GM21390 (cell line): ENCODE measurements around the gene CYP4F2.
"Not testable (repeated sequence)": the region's sequence is repeated elsewhere in the genome, so short reads cannot be mapped to it uniquely, and the experiment has no call there.

Source experiments
- ATAC-seq: cut with Tn5 transposase; IDR thresholded peaks from one replicate; pipeline ENCODE4 v1.9.1; 2021; ENCODE audit not compliant: unreplicated experiment

CYP4F2 gene, protein sequence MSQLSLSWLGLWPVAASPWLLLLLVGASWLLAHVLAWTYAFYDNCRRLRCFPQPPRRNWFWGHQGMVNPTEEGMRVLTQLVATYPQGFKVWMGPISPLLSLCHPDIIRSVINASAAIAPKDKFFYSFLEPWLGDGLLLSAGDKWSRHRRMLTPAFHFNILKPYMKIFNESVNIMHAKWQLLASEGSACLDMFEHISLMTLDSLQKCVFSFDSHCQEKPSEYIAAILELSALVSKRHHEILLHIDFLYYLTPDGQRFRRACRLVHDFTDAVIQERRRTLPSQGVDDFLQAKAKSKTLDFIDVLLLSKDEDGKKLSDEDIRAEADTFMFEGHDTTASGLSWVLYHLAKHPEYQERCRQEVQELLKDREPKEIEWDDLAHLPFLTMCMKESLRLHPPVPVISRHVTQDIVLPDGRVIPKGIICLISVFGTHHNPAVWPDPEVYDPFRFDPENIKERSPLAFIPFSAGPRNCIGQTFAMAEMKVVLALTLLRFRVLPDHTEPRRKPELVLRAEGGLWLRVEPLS

DNA sequence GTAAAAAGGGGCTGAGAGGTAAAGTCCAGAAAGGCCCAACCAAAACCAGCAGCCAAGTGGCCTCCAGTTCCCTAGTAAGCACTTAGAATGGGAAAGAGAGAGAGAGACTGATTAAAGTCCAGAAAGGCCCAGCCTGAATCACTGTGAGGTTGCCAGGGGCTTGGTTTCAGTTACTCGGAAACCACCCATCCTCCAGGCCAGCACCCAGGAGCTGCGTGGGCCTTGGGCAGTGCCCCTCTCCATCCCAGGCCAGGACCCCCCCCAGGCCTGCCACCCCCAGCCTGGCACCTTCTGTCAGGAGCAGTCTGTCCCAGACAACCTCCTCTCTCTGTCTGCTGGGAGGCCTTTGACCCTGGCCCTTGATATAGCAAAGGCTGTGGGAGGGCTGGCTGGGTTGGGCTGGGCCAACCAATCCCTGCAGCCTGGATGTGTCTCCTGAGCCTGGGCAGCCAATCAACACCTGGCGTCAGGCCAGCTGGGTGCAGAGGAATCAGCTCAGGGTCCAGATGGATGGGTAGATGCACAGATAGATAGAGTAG is at the start of gene CYP4F2:
Gene CYP4F2, minus strand, starts transcription at position 337 of the 539 bp plus-strand sequence. CDS start 463 bp downstream, outside the sequence.
- no peak for ATAC-seq

DNA sequence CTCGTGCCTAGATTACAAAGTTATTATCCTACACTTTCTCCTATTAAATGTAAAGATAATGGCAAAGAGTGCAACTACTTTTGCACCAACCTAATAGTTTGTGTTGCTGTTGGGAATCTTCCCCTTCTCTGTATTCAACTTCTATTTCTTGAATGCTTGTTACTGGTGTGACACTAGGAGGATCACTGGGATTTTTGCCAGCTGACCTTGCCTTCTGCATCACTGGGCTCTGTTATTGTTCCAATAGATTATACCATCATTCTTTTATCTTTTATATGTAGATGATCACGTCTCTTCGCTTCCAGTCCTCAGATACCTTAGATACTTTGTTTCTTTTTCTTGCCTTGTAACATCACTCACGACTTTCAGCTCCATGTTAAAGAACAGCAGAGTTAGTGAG is 47.4 kb upstream of the CYP4F2 start:
- no peak for ATAC-seq

DNA sequence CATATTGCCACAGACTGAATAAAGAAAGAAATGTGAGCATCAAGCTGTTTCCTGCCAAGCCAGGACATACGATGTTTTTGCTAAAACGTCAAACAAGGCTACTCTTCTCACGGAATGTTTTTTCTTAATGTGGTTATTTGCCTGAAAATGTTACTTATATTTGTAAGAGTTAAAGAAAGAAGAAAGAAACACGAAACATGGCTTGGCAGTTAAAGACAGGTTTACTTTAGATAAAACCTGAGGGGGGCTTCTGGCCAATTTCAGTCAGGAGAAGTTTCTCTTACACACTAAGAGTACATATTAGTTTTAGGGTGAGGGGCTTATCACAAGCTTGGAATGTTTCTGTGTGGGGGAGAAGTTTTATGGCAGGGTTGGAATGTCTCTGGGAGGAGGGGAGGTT is 46.5 kb upstream of the CYP4F2 start:
- no peak for ATAC-seq

DNA sequence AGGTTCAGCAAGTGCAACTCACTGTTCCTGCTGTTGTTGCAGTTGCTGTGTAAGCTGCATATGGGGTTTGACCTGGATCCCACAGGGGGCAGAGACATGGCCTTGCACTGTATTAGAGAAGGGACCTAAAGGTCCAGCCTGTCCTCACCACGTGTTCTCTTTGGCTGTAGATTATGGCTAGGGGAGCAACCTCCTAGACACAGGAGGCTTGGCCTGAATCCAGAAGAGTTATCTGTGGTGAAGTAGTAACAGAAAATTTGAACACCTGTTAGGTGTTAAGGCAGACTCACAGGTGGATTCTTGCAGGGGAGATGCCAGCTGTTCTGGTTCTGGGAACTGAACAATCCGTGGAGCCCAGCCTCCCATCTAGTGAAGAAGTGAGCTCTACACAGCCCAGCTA is 39.9 kb upstream of the CYP4F2 start:
- no peak for ATAC-seq

DNA sequence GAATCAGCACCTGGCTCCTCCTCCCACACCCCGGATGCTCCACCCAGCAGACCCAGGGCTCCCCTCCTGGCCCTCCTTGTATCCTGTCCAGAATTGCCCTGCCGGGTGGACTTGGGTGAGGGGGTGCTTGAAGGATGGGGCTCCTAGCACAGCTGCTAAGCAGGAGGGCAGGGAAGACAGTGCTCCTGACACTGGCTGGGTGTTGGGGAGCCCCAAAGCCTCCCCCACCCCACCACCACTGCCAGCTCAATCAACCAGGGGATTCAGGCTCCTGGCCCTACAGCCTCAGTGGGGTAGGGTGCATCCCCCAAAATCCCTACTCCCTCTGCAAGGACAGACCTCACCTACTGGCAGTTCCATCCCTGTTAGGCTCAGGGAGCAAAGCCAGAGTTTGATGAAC is 39.1 kb upstream of the CYP4F2 start:
- no peak for ATAC-seq

DNA sequence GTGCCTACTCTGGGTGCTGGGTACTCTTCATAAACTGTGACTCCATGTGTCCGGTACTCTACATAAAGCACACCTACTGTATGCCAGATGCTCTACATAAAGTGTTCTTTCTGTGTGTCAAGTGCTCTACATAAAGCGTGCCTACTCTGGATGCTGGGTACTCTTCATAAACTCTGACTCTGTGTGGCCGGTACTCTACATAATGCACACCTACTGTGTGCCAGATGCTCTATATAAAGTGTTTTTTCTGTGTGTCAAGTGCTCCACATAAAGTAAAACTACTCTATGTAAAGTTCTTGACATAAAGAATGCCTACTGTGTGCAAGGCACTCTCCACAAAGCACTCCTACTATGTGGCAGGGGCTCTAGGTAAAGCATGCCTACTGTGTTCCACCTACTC is 38.3 kb upstream of the CYP4F2 start:
- no peak for ATAC-seq

DNA sequence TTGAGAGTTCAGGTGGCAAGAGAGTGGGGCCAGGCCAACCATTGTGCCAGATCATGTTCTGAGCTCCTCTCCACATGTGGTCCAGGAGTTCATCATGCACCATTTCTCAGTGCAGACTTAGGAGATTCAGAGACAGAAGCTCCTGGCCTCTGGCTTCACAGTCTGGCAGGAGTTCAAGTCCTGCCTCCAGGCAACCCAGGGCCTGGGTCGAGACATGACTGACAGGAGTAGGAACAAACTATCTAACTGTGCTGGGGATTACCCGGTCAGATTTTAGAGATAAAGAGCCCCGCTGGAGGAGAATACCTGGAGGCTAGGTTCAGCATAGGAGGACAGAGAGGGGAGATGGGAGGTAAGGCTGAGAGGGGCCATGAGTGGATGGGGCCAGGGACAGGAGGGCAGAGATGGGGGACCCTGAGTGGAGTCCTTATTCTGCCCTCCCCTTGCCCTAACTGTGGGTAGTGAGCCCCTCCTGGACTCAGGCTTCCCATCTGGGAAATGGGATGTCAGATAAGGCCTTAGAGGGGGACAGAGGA is 37.4 kb upstream of the CYP4F2 start:
- ATAC-seq = no peak

DNA sequence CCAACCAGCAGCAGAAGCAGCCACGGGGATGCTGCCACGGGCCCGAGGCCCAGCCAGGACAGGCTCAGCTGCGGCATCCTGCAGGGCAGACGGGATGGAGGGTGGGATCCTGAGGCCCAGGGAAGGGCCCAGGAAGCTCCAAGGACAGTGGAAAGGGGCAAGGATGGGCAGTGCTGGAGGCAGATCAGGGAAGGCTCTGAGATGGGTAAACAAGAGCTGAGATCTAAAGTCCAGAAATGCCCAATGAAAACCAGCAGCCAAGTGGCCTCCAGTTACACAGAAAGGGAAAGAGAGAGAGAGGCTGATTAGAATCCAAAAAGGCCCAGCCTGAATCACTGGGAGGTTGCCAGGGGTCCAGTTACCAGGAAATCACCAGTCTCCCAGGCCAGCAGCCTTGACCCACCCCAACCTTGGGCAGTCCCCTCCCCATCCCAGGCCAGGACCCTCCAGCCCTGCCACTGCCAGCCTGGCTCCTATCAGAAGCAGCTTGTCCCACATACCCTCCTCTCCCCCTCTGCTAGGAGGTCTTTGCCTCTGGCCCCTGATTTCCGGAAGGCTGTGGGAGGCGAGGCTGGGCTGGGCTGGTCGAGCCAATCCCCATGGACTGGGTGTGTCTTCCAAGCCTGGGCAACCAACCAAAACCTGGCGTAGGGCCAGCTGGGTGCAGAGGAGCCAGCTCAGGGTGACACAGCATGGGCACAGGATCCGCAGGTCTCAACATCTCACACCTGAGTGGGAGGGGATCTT is 36.6 kb upstream of the CYP4F2 start, which contains the start of gene CYP4F11:
Gene CYP4F11, minus strand, starts transcription at position 198 of the 747 bp plus-strand sequence. Its CDS starts 121 bp downstream, at position 77.
- no peak for ATAC-seq

DNA sequence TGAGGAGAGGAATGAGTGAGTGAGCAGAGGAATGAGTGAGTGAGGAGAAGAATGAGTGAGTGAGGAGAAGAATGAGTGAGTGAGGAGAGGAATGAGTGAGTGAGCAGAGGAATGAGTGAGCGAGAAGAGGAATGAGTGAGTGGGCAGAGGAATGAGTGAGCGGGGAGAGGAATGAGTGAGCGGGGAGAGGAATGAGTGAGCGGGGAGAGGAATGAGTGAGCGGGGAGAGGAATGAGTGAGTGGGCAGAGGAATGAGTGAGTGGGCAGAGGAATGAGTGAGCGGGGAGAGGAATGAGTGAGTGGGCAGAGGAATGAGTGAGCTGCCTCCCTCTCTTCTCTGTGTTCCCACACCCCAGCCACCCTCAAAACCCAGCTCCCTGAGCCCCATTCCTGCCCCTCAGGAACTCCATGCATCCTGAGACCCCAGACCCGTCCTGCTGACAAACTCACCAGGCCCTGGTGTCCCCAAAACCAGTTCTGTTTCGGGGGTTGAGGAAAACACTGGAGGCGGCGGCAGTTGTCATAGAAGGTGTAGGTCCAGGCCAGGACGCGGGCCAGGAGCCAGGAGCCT is 36.0 kb upstream of the CYP4F2 start:
- not testable (repeated sequence) for ATAC-seq

DNA sequence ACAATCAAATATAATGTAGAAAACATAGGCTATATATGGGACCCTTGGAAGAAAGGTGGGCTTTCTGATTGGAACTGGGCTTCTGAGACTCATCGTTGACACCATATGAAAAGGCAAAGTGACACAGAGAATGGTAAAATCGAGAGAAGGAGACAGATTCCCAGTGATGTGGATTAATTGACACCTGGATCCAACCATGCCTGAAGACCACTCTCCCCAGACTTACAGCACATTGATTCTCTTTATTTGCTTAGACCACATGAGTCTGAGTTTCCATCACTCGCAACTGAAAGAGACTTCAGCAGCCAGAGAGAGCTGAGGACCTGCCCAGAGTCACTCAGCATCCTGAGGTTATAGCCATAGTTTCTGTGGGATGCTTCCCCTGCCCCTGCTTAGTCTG is 30.4 kb upstream of the CYP4F2 start:
- no peak for ATAC-seq

DNA sequence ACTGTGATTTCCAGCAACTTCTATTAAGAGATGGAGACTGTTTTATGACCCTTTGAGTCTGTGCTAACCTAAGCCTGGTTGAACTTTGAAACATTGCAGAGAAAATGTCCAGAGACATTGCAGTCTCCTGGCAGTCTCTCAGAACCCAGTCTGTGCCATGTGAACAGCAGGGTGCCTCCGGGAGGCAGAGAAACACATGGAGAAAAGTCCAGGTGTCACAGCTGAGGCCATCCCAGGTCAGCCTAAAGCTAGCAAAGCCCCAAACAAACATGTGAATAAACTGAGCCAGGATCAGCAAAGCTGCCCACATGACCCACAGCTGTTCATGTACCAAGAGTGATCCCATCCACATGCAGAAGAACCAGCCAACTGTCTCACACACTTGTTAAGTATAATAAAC is 28.6 kb upstream of the CYP4F2 start:
- ATAC-seq = no peak

DNA sequence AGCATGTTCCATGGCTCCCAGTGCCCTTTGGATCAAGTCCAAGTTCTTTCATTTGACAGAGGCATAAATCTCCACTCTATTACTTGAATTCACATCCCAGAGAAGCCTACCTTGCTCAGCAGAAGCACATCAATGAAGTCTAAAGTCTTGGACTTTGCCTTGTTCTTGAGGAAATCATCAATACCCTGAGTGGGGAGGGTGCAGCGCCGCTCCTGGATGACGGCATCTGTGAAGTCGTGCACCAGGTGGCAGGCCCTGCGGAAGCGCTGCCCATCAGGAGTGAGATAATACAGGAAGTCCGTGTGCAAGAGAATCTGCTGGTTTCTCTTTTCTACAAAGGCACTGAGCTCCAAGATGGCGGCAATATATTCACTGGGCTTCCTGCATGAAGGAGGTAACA is 25.8 kb upstream of the CYP4F2 start:
- ATAC-seq = no peak

DNA sequence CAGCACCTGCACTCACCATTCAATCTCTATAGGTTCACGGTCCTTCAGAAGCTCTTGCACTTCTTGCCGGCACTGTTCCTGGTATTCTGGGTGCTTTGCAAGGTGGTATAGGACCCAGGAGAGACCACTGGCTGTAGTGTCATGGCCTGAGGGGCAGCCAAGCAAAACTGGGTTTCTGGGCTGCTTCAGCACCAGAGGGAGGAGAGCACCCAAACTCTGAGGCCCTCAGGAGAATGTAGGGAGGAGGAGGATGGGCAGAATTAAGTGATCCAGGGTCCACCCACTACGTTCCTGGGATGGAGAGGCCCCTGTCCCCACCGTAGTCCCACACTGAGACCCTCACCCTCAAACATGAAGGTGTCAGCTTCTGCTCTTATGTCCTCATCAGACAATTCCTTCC is 24.1 kb upstream of the CYP4F2 start:
- ATAC-seq = no peak

DNA sequence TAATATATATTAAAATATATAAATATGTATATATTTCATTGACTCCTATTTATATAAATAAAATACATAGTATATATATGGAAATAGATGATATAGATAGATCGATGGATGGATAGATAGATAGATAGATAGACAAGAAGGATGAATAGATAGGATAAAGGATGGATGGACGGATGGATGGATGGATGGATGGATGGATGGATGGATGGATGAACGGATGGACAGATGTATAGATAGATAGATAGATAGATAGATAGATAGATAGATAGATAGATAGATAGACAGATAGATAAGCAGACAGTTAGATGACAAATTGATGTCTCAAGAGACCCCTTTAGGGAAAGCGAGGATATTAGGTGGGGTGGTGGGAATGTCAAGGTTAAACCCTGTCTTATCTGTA is 21.4 kb upstream of the CYP4F2 start:
- no peak for ATAC-seq

DNA sequence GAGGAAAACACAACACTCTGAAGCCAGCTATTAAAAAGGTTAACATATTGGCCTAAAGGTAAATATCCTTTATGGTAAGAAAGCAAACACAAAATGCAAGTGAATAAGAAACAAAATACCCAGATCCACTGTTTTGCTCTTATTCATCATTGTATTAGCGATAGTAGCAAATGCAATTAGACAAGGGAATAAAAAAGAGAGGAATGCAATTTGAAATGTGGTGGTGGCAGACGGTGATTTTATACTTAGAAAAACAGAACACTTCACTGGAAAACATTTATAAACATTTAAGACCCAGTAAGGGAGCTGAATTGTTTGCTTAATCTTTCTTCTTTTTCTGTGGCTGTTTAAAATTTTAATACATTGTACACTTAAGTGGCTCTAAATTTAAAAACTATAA is 17.2 kb upstream of the CYP4F2 start:
- ATAC-seq = no peak

DNA sequence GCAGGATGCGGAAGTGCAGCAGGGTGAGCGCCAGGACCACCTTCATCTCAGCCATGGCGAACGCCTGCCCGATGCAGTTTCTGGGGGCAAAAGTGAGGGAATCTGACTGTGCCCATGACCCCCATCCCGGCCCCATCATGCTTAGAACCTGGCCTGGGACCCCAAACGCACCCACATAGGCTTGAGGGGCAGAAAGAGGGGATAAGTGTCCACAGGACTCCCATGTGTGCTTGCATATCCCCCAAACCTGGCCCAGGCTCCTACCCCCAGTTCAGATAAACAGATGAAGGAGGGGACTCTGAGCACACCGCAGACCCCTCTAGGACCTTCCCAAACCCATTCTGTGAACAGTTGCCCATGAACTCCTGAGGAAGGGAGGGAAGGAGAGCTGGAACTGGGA is 16.0 kb upstream of the CYP4F2 start:
- ATAC-seq = no peak

DNA sequence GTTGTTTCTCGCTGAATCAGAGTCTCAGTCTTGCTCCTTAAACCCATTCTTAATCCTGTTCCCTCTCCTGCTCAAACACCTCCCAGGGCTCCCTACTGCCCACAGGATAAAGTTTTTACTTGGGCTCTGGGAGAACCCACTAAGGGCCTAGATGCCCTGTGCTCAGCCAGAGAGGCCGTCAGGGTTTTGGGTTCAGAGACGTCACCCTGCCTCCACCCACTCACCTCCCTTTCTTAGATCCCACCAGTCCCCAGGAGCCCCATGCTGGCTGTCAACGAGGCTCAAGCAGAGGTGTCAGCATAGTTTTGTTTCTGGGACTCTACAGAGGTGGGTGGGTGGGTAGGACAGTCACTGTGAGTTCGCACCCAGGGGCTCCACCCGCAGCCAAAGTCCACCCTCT is 15.5 kb upstream of the CYP4F2 start:
- no peak for ATAC-seq

DNA sequence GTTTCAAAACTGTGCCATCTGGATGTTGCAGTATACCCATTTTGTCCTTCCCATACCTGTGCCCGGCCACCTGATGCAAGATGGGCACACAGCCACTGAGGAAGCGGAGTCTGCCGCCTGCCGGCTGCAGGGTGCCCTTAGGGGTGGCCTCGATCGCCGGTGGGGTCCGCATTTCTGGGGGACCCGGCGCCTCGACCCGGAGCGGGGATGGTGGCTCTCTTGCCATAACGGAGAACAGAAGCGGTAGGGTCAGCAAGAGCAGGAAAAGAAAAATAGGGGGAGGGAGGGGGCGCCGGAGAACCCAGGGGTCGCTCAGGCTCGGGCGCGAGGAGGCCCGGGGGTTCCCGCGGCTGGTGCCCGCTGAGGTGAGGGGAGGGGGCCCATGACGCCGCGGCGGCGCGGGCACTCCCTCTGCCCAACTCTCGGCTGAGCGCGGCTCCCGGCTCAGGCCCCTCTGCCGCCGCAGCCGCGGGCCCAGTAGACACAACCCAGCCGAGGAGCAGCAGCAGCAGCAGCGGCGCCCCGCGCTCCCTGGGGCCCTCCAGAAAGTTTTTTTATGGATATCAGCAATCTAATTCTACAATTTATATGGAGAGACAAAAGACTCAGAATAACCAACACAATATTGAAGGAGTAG is 13.8 kb upstream of the CYP4F2 start:
- ATAC-seq = no peak

DNA sequence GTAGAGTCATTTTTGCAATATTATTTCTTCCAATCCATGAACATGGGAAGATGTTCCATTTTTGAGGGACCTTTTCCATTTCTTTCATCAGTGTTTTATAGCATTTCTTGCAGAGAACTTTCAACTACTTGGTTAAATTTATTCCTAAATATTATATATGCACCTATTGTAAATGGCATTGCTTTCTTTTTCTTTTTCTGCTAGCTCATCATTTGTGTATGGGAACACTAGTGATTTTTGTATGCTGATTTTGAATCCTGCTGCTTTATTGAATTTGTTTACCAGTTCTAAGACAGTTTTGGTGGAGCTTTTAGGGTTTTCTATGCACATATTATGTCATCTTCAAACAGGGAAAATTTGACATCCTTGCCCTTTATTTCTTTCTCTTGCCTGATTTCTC is 7.2 kb upstream of the CYP4F2 start:
- ATAC-seq = no peak

DNA sequence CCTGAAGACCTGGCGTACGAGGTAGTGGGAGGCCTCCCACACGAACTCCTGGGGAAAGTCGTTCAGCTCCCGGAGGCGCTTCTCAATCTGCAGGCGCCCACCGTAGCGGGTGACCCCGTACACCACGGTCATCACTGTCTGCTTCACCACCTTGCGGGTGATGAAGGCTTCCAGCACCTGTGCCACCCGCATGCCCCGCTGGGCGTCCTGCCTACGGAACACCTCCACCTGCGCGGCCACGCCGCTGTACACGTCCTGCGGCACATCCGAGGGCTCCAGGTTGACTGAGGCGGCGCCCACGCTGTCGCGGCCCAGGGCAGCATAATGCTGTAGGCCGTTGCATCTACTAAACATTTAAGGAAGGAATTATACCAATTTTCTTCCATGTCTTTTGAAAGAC is 5.0 kb upstream of the CYP4F2 start:
- not testable (repeated sequence) for ATAC-seq

DNA sequence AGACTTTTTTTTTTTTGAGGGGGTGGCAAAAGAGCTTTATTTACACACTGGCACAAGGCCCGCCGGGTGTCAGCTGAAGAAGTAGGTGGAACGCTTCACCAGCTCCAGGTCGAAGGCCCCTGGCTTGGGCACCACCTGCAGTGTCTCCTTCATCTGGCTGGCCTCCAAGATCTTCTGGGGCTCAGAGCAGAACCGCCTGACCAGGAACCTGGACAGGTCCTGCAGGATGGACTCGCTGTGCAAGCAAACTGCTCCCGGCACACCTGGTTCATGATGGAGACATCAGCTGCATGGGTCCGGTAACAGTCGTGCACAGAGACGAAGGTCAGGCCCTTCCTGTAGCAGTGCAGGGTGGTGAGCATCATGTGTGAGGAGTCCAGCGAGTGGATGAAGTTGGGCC is 4.4 kb upstream of the CYP4F2 start:
- no peak for ATAC-seq
